CD4-positive, alpha-beta T cell treated with Interleukin-1 beta for 1 hour (primary cell): Measurements from ENCODE around the gene FAM83F.
"Not testable (repeated sequence)": the region's sequence is repeated elsewhere in the genome, so short reads cannot be mapped to it uniquely, and the experiment has no call there.

Experiments used
- DNase-seq, 2 donors: peaks; one replicate each; pipeline ENCODE4 v3.0.0-alpha.2; 2020 to 2022

The FAM83F gene

DNA sequence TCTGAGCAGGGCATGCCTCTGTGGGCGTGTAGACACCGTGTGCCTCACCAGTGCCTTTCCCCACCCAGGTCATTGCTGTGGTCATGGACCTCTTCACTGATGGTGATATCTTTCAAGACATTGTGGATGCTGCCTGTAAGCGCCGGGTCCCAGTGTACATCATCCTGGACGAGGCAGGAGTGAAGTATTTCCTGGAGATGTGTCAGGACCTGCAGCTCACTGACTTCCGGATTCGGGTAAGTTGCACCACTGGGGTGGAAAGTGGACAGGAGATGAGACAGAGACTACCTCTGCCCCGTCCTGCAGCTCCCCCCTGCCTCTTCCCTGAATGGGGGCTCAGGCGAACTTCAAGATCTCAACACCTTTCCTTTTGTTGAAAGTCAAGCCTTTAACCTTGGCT lies 24.3 kb downstream of the FAM83F start:
- no peak for DNase-seq

- DNase-seq = no peak
These were observed 26.2 kb downstream of the FAM83F start for GRCh38 chr22:40020956-40021355.

GRCh38 chr22:40021401-40022000 lies 26.7 kb downstream of the FAM83F start:
- no peak for DNase-seq

GRCh38 chr22:40022536-40023240 lies 27.9 kb downstream of the FAM83F start:
- no peak for DNase-seq

GRCh38 chr22:40023341-40023841 lies 28.6 kb downstream of the FAM83F start:
- no peak for DNase-seq

- peak; percentile 60 to 63 for DNase-seq
These were observed 29.7 kb downstream of the FAM83F start for GRCh38 chr22:40024201-40025061.

- DNase-seq = not testable (repeated sequence)
These were observed 30.3 kb downstream of the FAM83F start for GRCh38 chr22:40025062-40025379.

DNA sequence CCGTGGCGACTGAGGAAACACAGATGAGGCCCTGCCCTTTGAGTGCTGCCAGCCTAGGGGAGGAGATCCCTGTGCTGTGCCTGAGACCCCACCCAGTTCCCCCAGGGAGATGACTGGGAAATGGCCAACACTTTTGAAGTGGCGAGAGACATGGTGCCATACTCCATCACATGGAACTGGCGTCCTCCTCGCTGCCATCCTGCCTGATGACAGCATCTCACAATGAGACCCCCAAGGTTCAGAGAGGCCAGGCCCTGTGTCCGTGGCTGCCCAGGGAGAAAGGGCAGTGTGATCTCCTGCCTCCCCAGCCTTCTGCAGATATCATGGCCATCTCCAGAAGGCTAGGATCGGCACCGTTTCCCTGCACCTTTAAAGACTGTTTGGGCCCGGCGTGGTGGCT lies 31.1 kb downstream of the FAM83F start:
- no peak for DNase-seq

DNA sequence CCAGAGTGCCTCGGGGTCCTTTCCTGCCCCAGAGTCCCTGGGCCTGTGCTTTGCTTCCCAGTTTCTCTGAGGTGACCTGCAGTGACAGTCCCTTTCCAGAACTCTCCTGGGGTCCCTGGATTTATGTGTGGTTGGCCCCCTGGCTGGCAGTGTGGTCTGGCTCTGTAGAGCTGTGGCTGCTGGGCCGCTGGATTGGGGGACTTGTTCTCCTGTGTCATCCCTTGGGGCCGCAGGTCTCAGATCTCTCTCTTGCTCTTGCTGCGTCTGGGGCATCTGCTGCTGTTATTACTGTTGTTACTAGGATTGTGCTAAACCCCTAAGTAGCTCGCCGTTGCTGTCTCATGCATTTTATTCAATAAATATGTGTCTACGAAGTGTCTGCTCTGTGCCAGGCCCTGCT lies 31.9 kb downstream of the FAM83F start:
- DNase-seq = no peak

GRCh38 chr22:40027191-40028097 lies 32.7 kb downstream of the FAM83F start:
- DNase-seq = no peak

DNA sequence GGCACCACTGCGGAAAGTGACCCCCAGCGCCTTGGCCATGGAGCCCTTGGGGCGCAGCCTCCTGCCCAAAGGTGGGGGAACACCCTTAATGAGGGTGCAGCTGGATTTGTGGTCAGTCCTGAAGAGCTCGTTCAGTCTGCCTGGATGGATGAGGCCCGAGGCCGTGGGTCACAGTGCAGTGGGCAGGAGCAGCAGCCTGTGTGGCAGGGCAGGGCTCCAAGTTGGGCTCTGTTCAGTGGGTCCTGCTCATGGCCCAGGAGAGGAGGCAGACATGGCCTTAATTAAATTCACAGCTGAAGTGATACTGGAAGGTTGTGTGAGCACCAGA lies 33.3 kb downstream of the FAM83F start:
- DNase-seq = no peak

DNA sequence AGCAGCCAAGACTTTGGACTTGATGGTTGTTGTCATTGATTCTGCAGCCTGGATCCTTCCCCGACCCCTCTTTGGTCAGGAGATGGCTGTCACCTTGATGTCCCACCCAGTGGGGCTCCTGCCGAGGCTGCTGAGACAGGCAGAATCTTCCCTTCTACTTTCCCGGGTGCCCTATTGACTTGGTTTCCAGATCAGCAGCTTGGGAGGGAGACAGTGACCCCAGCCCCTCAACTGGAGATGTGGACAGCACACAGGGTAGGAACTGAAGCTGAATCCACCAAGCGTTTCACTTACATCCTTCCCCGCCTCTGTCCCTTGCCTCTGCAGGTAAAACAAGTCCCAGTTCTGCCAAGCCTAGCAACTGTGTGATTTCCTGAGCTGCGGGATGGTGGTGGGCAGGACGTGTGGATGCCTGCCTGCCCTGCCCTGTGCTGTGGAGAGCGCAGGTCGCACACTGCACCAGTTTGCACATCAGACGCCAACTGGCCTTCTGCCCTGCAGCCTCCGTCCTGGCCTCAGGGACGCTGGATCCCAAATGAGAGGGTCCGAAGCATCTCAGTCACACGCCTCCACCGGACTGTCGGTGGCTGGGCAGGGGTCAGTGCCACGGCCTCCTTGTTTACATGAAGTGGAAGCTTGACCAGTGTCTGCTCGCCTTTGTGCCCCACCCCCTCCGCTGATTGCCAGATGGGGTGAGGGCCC lies 34.6 kb downstream of the FAM83F start:
- DNase-seq = no peak

DNA sequence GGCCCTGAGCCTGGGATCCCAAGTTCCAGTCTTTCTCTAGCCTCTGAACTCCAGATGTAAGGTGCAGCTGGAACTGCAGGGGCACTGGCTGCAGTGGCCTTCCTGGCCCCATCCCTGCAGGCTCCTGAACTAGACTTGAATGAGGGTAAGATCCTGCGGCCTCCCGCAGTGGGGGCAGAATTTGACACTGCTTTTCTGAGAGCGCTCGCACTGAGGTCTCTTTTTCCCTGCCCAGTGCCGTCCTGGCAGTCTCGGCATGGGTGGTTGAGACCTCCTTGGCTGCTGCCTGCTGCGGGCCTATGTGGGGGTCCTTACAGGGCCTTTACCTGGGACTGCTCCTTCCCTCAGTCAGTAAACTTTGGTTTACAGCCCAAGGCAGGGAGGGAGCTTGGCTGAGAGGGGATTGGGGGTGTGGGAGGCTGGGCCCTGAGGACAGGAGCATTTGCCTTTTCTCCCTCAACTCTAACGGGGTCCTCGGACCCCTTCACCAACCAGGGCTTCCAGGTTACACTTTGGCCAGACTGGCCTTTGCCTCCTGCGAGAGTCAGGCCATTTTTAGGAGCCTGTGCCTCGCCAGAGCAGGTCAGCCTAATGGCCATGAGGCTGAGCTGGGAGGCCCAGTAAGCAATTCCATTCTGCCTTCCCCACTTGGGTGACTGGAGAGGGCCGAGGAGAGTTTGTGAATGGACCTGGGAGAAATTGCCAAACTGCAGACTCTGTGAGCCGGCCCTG lies 35.4 kb downstream of the FAM83F start:
- no peak for DNase-seq

DNA sequence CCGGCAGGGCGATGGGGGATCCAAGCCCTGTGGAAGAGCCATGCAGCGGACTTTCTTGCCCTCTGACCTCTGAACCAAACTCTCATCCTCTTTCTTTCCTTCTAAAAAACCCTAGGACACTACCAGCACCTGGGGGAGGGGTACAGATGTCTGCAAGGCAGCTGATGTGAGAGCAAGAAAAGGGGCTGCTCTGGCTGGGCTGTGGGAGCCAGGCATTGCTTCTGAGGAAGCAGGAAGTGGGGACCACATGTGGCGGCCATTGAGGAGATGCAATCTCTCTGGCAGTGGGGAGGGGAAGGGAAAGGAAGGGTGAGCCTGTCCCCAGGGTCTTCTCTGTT lies 36.0 kb downstream of the FAM83F start:
- DNase-seq = no peak

DNA sequence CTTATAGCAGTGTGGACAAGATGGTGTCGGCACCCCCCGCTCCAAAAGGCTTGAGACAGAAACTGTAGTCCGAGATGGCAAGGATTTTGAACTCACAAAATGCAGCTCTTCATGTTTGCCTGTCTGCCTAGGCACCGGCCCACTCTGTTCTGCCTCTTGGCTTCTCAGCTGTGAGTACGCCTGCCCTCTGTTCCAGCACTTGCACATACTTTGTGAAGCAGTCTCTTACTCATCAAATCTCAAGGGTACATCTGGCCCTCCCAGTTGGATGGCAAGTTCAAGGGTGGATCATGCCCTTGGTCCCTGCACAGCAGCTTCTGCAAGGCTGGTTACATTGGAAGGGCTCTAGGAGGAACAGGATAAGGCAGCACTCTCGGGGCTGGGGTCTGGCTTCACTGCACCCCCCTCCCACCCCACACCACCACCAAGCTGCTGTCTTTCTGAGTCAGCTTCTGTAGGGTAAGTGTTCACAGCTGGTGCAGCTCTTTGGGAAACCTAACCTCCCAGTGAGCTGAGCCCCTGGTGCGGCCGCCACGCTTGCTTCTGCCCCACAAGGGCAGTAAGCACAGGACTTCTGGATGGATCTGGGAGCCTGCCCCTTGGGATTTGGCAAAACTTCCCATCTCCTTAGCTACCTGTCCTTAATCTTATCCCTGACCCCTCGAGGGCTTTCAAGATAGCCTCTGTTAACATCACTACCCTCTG lies 37.2 kb downstream of the FAM83F start:
- DNase-seq = no peak

GRCh38 chr22:40033586-40034380 lies 39.0 kb downstream of the FAM83F start:
- no peak for DNase-seq

DNA sequence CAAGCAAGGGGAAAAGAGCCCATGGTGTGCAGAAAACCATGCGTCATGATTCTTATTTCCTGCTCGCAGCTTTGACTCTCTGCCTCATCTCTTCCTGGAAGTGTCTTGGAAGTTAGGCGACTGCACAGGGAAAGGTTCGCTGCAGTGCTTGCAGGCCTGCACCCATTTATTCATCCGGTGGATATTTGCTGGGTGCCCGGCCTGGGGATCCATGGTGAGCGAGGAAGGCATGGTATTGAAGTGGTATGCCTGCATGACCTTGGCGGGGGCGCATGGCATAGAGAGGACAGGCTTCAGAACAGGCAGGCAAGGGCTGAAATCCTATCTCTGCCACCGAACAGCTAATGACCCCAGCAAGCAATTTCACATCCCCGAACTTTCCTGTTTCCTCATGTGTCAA lies 40.6 kb downstream of the FAM83F start:
- DNase-seq = no peak

GRCh38 chr22:40036126-40036525 lies 41.4 kb downstream of the FAM83F start:
- no peak for DNase-seq

- peak; percentile 55 to 63 for DNase-seq
These were observed 42.0 kb downstream of the FAM83F start for GRCh38 chr22:40036591-40037225.

DNA sequence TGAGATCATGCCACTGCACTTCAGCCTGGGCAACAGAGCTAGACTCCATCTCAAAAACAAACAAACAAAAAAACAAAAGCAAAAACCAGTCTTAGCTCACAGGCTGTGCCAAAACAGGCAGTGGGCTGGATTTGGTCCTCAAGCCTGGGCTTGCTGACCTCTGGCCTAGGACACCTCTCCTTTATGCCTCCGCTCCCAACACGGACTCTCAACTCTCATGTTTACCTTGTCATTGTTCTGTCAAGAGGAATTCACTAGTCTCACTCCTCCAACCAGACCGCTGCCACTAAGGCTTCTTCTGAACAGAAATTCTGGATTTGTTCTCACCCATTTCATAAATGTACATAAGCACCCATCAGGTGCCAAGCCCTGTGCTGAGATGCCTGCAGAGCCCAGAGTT lies 42.6 kb downstream of the FAM83F start:
- DNase-seq = no peak
